HG02759 (cell line): ENCODE results near the gene SSBP4.
A peak's percentile ranks its signal among the peaks of the same experiment; 100 is the strongest.

ENCODE experiments used
- ATAC-seq: cut with Tn5 transposase; IDR thresholded peaks from one replicate; pipeline ENCODE4 v1.9.1; 2021; ENCODE audit warnings: mild to moderate bottlenecking, moderate library complexity; ENCODE audit not compliant: unreplicated experiment

Gene SSBP4

GRCh38 chr19:18441804-18442788 lies 22.9 kb downstream of the SSBP4 start:
- no peak for ATAC-seq

DNA sequence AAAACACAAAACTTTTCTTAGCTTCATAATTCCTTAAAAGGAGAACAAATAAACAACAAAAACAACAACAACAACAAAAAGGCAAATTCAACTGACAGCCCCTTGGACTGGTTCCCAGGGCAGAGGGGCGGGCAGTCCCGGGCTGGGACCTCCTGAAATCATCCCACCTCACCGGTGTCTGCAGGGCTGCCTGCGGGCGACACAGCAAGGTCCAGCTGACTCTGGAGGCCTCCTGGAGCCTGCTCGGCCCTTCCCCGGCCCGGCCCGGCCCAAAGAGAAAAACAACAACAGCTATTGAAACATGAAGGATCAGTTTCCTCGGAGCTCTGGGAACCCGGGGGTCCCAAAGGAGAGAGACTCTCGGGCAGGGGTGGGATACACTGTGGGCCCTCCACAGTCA lies 23.7 kb downstream of the SSBP4 start:
- no peak for ATAC-seq

DNA sequence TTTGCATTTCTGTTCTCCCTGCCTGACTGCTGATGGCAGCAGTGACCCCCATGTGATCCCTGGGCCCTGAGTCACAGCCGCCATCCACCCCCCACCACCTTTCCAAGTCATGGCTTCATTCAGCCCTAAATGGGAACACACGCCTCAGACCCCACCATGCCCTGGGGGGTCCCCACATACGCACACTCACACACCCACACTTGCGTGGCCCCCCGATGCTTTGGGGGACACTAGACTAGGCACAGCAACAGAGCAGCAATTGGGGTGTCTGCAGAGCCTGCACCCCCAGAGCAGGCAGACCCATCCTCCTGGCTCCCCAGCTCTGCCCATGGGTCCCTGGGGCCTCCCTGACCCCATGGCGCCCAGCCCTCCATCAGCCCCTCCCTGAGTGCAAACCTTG lies 24.2 kb downstream of the SSBP4 start:
- no peak for ATAC-seq

DNA sequence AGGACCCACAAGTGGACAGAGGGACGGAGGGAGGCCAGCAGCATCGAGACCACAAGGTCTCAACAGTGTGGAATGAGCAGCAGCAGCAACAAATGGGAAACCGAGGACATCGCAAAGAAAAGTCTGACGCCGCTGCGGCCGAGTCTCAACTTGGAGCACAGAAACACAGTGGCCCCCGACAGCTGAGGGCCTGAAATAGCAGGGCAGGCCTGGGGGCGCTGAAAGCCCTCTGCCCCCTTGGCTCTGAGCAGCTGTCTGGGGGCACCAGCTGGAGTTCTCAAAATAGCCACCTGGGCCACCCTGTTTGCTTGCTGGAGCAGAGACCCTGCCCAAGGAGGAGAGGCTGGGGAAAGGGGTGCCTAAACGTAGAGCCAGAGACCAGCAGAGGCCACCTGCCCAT lies 24.6 kb downstream of the SSBP4 start:
- no peak for ATAC-seq

DNA sequence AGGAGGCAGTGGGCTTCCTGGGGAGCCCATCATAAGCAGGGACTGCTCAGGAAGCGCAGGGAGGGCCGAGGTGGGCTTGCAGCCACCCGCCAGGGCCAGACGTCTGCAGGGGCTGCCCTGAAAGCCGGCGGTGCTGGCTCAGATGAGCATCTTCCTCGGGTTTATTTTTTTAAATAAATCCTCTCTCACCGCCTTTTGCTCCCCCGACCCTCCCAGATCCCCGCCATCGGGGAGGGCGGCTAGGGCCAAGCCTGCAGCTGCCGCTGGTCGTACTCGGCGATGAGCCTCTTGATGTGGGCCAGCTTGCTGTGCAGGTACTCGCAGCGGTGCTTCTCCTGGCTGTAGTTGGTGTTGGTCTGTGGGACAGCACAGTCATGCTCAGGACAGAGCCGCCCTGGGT lies 25.3 kb downstream of the SSBP4 start:
- ATAC-seq: no peak

- no peak for ATAC-seq
Observed at GRCh38 chr19:18445262-18445948, 26.2 kb downstream of the SSBP4 start.

GRCh38 chr19:18446145-18446810 lies 27.1 kb downstream of the SSBP4 start:
- no peak for ATAC-seq

- ATAC-seq: no peak
Observed at GRCh38 chr19:18446811-18447359, 27.7 kb downstream of the SSBP4 start.

- no peak for ATAC-seq
Observed at GRCh38 chr19:18449552-18449951, 30.4 kb downstream of the SSBP4 start.

DNA sequence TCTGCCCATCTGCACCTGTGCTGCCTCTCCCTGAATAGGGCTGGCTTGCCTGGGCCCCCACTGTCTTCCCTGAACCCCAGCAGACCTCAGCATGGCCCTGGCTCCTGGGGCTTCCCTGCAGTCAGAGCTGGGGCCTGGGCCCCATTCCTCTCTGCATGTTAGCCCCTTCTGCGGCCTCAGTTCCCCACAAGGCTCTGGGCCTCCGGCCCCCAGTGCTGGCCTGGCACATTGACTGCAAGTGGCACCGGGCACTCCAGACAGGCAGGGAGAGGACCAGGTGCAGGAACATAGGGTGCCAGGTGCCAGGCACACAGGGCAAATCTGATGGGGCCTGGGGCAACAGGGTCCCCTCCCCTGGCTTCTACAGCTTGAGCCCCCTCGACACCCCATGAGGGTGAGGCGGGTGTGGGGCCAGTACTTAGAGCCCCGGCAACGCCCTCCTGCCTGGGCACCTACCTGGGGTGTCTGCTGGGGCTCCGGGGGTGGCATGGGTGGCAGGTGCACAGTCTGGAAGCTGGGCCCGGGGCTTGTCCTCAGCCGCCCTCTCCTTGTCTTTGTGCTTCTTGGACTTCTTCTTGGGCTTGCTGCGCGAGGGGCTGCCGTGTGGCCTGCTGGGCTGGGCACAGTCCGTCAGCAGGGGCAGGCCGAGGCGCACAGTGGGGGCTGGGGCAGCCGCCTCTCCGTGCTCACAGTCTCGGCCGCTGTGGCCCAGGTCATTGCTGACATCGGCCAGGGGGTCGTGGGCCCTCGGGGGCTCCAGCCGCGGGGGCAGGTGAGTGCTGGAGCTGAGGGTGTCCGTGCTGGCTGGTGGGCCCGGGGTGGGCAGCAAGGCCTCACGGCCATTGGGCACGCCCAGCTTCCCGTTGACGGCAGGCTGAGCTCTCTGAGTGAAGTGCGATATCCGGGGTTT lies 31.1 kb downstream of the SSBP4 start:
- no peak for ATAC-seq

- peak; percentile 57 for ATAC-seq
Observed at GRCh38 chr19:18450931-18451836, 32.0 kb downstream of the SSBP4 start.

DNA sequence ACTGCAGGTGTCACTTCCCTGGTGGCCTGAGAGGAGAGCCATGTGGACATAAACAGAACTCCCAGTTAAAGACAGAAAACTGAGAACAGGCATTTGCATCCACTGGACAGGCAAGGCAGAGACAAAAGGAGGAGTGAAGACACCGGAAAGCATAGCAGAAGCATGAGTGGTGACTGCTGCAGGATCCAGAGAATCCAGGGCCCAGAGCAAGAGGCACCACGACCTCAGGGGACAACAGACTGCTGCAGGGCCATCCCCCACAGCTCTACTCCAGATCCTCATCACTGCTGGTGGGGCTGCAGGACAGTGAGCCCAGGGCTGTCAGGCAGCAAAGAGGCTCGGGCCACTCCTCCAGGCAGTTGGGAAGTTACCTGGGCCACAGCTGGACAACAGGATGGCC lies 33.2 kb downstream of the SSBP4 start:
- ATAC-seq: no peak

GRCh38 chr19:18453269-18454024 lies 34.2 kb downstream of the SSBP4 start:
- ATAC-seq: no peak

- no peak for ATAC-seq
Observed at GRCh38 chr19:18456279-18456678, 37.1 kb downstream of the SSBP4 start.

DNA sequence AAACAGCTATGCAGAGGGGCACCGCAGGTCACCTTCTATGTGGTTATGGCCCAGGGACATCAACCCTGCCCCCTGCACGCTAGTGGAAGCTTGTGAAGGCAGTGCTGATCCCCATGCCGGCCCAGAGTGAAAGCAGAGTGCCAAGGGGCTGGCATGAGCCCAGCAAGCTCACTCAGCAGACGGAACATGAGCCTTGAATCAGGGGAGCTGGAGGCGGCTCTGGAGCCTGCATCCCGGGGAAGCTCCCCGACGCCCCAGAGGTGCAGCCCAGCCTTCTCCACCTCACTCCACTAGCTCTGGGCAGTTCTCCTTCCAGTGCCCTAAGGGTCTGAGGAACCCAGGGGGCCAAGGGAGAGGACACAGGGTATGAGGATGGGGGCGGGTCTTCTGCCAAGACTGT lies 37.8 kb downstream of the SSBP4 start:
- no peak for ATAC-seq

GRCh38 chr19:18457483-18458331 lies 38.5 kb downstream of the SSBP4 start:
- no peak for ATAC-seq

- no peak for ATAC-seq
Observed at GRCh38 chr19:18460900-18461299, 41.7 kb downstream of the SSBP4 start.

DNA sequence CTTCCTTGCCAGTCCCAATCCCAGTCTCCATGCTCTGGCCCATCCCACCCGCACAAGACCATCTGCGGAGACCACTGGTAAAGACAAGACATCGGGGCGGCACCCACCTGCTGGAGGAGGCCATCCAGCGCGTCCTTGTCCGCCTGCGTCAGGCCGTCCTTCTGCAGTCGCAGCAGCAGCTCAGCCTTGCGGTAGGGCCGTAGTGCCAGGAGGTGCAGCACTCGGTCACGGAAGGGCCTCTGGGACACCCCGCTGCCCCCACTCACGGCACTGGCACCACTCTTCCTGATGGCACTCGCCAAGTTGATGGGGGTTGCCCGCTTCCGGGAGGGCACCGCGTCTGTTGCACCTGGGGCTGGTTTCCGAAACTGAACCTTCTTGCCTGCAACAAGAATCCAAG lies 42.3 kb downstream of the SSBP4 start:
- ATAC-seq: no peak
